ENCODE measurements around the gene ZCCHC10.
"Not testable (repeated sequence)": the region's sequence is repeated elsewhere in the genome, so short reads cannot be mapped to it uniquely, and the experiment has no call there.

ZCCHC10 gene

DNA sequence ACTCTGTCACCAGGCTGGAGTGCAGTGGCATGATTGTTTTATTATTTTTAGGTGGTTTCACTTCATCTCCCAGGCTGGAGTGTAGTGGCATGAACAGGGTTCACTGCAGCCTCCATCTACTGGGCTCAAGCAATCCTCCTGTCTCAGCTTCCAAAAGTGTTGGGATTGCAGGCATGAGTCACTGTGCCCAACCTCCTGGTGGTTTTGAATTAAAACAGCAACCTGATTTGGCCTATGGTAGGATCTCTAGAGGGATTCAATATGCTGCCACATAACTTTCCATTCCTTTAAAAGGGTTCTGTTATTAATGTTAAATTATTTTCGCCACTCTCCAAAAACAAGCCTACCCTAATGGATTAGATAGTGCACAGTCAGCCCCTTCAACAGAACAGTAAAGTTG is 15.6 kb upstream of the ZCCHC10 start:
- DNase-seq (ENCODE audit: low spot score), result no peak

DNA sequence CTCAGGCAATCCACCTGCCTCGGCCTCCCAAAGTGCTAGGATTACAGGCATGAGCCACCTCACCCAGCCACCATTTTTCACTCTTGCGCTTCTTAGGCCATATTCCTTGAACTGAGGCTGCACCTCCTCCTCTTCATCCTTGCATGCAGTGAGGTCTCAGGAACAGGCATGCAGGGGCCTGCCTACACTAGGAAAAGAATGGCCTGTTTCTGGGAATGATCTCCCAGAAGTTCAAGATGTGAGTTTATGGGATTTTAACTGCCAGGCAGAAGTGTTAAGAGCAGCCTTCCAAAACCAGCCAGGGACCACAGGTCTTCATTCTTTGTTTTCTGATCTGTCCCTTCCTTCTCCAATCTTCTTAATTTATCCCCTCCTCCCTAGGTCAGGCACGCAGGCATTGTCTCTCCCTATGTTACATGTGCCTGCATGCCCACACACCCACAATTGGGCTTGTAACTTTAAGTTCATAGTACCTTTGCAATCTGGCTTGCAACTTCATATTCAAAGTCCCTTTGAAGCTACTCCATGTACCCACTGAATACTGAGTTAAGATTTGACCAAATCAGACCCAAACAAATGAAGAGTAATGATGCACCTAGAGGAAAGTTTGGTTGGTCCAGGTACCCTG is 14.9 kb upstream of the ZCCHC10 start:
- no peak for DNase-seq (ENCODE audit: low spot score)

DNA sequence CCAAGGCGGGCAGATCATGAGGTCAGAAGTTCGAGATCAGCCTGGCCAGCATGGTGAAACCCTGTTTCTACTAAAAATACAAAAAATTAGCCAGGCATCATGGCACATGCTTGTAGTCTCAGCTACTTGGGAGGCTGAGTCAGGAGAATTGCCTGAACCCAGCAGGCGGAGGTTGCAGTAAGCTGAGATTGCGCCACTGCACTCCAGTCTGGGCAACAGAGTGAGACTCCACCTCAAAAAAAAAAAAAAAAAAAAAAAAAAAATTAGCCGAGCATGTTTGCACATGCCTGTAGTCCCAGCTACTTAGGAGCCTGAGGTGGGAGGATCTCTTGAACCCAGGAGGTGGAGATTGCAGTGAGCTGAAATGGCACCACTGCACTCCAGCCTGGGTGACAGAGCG is 10.3 kb upstream of the ZCCHC10 start:
- DNase-seq (ENCODE audit: low spot score), result not testable (repeated sequence)

DNA sequence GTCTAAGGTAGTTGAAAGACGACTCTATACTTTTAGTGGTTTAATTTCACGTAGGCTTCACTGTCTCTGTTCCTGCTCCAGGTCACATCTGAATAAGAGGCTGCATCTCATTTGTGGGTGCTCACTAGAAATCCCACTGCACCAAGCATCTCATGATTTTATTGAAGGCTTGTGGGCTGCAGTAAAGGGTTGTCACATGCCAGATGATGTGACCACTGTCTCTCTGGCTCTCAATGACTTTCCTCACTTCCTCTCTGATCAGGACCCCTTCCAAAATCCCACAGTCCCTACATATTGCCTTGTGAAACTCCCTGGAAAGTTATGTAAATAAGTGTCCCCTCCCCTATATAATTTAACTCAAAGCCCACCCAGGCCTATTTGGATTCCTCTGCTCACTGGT is 8.9 kb upstream of the ZCCHC10 start:
- DNase-seq (ENCODE audit: low spot score), result no peak

DNA sequence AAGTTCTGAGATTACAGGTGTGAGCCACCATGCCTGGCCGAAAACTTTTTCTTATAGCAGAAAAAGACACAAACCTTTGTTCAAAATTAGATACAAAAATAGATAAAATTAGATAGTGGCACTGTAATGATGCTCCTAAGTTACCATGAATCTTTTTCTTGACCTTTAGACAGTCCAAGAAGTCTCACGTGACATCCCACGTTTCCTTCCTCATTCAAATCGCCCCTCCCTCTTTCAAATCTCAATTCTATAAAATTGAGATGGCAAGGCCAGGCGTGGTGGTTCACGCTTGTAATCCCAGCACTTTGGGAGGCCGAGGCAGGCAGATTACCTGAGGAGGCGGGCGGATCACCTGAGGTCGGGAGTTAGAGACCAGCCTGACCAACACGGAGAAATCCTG is 7.7 kb upstream of the ZCCHC10 start:
- no peak for DNase-seq (ENCODE audit: low spot score)

DNA sequence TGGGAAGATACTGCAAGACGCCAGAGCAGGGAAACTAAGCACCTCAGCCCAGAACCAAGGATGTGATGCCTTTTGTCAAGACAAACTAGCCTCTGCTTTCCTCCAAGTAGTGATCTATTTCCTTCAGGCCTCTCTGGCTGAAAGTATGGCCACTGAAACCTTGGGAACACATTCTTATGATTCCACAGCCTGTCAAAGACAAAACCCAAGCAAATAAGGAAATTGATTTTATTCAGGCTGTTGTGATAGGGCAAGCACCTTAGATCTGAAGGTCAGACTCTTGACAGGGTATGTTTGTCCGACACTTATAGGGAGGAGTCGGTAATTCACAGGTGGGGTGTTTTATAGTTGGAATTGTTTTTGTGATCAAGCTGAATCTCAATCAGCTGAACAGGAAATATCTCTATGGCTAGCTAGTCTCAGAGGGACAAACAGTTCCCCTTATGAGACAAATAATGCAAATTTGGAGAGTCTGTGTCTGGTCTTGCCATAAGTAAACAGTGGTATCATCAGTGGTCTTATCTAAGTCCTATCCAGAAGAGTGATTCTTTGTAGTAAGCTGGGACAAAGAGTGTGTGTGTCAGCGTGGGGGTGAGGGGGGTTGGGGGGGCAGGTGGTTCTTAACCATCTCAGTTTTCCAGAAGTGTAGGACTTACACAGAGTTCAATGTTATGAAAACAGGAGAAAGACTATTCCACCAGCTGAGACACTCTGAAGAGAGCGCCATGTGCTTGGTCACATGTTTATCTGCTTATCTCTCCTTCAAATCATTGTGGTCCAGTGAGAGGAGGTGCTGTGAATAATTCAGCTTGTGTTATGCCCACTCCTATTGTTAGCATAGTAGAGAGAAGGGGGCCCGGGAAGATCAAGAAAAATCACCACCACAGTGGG is 6.7 kb upstream of the ZCCHC10 start:
- DNase-seq (ENCODE audit: low spot score), result no peak

DNA sequence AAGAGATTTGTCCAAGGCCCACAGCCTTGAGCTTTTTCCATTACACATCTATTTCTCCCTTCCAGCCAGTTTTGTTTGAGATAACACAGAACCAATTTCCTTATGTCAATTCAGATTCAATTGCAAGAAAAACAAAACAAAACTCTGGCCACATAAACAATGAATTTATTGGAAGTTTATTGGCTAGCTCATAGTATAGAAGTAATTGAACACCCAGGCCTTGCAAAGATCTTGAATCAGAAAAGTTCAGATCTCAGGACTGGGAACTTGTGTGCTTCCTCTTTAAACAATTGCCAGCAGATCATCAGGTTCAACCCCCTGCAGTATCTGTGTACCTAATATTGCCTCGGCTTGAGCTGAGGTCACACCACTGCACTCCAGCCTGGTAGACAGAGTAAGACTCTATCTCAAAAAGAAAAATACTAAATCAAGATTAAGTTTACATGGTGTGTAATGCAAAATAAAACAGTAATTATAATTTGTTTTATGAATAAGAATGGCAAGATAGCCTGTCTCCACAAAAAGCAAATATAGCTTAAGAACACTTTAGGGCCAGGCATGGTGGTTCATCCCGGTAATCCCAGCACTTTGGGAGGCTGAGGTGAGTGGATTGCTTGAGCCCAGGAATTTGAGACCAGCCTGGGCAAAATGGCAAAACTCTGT is 4.1 kb upstream of the ZCCHC10 start:
- no peak for DNase-seq (ENCODE audit: low spot score)

DNA sequence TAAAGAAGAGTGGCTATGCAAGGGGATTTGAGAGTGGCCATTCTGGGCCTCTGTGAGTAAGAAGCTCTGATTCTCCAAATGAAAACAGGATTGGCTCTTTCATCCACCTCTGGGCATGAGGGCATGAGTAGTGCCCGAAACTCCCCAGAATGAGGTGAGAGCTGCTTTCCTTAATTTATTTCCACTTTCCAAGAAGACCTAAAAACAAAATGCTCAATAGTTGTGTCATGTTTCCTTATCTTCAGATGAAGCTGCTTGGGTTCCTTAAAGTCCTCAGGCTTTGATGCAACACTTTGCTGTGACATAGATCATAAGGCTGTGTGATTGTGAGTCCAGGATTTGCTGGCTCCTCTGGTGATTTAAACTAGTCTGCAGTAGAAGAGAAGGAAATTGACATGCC is 3.1 kb upstream of the ZCCHC10 start:
- no peak for DNase-seq (ENCODE audit: low spot score)

DNA sequence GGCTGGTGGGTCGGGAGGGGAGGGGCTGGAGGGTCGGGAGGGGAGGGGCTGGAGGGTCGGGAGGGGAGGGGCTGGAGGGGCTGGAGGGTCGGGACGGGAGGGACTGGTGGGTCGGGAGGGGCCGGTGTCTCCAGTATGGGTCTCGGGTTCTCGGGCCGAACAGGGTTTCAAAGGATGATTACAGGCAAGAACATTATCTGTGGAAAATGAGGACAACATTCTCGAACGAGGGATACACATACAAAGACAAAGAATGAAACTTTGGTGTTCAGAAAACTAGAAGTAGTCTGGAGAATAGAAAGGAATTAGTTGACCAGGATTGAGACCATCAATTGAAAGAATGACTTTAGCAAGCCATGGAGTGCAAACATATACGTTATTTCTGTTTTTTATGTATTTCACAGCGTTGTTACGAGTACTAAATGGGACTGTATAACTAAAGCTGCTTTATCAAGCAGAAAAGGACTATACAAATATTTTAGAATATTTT is 360 bp upstream of the ZCCHC10 start:
- peak; percentile 9 for DNase-seq (ENCODE audit: low spot score)

DNA sequence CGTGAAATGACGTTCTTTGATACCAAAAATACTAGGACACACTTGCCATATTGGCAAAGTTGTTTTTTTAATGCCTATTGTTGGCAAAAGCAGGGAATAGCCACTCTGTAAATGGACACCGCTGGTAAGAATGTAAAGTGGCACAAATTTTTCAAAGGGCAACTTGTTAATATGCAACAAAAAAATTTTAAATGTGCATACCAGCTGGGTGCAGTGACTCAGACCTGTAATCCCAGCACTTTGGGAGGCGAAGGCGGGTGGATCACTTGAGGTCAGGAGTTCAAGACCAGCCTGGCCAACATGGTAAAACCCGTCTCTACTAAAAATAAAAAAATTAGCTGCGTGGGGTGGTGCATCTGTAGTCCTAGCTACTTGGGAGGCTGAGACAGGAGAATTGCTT is 6.9 kb downstream of the ZCCHC10 start:
- not testable (repeated sequence) for DNase-seq (ENCODE audit: low spot score)

DNA sequence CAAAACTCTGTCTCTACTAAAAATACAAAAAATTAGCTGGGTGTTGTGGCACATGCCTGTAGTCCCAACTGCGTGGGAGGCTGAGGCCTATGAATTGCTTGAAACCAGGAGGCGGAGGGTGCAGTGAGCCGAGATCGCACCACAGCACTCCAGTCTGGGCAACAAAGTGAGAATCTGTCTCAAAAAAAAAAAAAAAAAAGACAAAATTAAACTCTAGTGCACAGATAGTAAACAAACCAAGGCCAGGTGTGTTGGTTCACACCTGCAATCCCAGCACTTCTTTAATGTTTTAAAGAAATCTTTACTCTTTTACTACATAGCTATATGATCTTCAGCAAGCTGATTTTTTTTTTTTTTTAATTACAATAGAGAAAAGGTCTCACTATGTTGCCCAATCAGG is 8.4 kb downstream of the ZCCHC10 start:
- no peak for DNase-seq (ENCODE audit: low spot score)

DNA sequence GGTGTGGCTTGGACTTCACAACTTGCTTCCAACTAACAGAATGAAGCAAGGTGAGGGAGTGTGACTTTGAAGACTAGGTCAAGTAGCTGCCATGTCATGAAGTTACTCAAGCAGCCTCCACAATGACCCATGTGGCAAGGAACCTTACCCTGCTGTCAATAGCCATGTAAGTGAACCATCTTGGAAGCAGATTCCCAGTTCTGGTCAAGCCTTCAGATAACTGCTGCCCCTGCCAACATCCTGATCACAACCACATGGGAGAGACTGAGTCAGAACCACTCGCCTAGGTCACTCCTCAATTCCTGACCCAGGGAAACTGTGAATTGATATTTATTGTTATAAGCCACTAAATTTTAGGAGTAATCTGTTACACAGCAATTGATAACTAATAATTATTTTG is 10.9 kb downstream of the ZCCHC10 start:
- DNase-seq (ENCODE audit: low spot score), result no peak

DNA sequence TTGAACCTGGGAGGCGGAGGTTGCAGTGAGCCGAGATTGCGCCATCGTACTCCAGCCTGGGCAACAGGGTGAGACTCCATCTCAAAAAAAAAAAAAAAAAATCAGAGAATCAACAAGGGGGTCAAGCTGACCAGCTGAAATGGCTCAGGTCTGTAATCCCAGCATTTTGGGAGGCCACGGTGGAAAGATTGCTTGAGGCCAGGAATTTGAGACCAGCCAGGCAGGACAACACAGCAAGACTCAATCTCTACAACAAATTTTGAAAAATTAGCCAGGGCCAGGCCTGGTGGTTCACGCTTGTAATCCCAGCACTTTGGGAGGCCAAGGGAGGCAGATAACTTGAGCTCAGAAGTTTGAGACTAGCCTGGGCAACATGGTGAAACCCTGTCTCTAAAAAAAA is 17.9 kb downstream of the ZCCHC10 start:
- DNase-seq (ENCODE audit: low spot score), result not testable (repeated sequence)

DNA sequence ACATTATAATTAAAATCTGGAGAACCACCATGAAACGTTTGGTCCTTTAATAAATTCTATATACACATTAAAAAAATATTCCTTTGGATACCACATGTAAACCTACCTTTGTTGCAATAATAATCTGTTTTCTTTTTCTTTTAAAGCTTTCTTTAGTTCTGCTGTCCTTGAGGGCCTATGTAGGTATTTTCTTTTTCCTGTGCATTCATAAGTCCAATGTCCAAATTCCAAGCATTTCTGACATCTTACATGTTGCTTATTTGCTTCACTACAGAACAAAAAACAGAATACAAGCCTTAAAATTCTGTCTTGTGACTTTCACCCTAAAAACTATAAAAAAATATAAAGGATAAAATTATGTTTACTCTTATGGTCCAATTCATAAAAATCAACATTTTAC is 19.7 kb downstream of the ZCCHC10 start:
- no peak for DNase-seq (ENCODE audit: low spot score)

DNA sequence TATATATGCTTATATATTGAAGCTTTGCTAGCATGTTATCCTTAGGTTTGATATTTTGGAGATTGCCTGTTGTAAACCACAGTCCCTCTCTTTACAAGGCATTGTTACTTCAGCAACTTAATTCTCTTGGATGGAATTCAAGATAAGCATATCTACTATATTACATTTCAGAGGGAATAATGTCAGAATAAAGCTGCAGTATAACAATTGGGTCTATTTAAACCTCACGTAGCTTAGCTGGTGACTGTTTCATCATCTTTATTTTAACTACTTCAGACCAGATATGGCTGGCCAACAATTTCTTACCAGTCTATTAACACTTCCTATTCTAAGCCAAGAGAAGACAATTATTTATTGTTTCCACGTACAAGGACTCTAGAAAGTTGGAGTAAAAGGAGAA is 27.1 kb downstream of the ZCCHC10 start:
- no peak for DNase-seq (ENCODE audit: low spot score)

DNA sequence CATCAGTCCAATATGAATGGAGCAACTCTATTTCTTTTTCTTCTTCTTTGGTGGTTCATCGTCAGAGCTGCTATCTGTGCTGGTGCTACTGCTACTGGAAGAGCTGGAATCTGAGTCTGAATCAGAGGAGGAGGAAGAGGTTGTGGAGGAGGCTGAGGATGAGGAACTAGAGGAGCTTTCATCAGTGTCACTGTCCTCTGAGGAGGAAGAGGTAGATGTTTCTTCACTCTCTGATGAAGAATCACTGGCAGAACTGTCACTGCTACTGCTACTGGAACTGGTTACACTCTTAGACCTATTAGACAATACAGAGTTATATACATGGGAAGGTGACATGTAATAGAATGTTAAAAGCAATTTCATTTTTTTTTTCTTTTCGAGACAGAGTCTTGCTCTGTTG is 27.8 kb downstream of the ZCCHC10 start:
- no peak for DNase-seq (ENCODE audit: low spot score)

DNA sequence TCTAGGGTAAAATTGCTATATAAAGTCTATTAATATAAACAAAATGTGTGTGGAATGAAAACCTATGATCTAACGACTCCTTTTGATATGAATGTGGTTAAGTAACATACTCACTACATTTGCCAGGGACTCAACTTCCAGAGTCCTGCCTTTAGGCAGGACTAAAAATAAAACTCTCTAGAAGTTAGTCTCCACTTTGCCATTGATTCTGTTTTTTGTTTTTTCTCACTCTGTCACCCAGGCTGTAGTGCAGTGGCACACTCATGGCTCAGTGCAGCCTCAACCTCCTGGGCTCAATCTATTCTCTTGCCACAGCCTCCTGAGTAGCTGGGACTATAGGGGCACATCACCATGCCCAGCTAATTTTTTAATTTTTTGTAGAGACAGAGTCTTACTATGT is 30.0 kb downstream of the ZCCHC10 start:
- DNase-seq (ENCODE audit: low spot score), result no peak

DNA sequence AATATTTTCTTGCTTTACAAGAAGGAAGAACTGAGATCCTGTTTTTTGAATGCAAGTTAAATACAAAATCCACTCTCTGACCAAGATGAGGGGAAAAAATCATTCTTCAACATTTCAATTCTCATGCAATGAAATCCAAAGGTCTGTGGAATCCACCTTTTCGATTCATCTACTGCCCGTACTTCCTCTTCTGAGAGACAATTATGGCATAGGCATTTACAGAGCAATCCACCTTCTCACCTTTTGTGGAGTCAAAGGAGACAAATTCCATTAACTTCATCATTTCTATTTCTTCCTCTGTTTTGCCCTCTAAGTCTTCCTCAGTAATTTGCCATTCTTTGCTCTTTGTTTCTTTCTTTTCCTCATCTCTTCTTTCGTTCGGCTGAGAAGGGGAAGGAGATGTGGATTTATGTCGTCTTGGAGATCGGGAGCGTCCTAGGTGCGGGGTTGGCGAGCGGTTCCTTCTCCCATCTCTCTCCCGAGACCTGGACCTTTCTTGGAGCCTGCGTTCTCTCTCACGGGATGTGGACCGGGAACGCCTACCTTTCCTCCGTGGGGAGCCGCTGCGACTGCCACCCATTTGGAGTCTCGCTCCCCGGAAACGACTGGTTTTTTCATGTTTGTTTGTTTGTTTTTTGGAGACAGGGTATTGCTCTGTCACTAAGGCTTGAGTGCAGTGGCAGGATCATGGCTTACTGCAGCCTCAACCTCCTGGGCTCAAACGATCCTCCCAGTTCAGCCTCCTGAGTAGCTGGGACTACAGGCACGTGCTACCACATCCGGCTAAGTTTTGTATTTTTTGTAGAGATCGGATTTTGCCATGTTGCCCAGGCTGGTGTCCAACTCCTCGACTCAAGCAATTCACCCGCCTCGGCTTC is 38.6 kb downstream of the ZCCHC10 start:
- no peak for DNase-seq (ENCODE audit: low spot score)

DNA sequence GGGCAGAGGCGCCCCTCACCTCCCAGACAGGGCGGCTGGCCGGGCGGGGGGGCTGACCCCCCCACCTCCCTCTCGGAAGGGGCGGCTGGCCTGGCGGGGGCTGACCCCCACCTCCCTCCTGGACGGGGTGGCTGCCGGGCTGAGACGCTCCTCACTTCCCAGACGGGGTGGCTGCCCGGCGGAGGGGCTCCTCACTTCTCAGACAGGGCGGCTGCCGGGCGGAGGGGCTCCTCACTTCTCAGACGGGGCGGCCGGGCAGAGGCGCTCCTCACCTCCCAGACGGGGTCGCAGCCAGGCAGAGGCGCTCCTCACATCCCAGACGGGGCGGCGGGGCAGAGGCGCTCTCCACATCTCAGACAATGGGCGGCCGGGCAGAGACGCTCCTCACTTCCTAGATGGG is 43.4 kb downstream of the ZCCHC10 start:
- not testable (repeated sequence) for DNase-seq (ENCODE audit: low spot score)

DNA sequence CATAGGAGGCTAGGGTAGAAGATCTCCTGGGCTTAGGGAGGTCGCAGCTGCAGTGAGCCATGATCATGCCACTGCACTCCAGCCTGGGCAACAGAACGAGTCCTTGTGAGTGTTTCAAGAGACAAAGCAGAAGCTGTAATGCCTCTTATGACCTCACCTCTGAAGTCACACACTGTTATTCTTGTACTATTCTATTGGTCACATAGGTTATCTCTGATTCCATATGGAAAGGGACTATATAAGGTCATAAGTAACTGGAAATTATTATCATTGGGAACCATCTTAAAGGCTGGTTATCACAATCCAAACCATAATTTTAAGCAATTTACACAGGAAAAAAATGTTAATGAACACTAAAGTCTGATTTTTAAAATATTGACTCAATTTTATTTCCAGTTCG is 45.1 kb downstream of the ZCCHC10 start:
- no peak for DNase-seq (ENCODE audit: low spot score)

DNA sequence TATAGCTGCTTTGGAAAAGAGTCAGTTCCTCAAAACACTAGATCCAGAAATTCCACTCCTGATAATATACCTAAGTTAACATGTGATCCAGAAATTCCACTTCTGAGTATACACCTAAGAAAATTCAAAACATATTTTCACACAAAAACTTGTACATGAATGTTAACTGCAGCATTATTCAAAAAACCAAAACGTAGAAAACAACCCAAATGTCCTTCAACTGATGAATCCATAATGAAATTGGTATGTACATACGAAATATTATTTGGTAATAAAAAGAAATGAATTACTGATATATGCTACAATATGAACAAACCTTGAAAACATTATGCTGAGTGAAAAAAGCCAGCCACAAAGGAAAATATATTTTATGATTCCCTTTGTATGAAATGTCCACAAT is 46.4 kb downstream of the ZCCHC10 start:
- no peak for DNase-seq (ENCODE audit: low spot score)

DNA sequence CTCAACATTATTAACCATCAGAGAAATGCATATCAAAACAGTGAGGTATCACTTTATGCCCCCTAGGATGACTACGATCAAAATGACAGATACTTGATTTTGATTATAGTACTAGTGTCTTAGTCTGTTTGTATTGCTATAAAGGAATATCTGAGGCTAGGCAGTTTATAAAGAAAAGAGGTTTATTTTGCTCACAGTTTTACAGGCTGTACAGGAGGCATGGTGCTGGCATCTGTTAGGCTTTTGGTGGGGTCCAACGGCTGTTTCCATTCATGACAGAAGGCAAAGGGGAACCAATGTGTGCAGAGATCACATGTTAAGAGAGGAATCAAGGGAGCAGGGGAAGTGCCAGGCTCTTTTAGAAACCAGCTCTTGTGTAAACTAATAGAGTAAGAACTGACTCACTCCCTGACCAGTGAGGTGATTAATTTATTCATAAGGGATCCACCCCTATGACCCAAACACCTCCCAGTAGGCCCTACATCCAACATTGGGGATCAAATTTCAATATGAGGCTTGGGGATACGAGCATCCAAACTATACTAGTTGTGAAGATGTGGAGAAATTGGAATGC is 46.9 kb downstream of the ZCCHC10 start:
- DNase-seq (ENCODE audit: low spot score), result no peak
